Esophagus muscularis mucosa (tissue), 4 donors: ENCODE measurements around the gene TMEM150C.

Source experiments
- CTCF ChIP-seq, 3 experiments: fragments of 200-600 bp in 2 of 3; fragments of 450-650 bp in 1 of 3; sonication (generic) in 2 of 3; IDR thresholded peaks; one replicate each; pipeline ENCODE4 v1.5.1; 2017 to 2019; ENCODE audit warnings: antibody characterized with exemption in 3 of 3, mild to moderate bottlenecking in 2 of 3, moderate library complexity in 1 of 3
- EP300 ChIP-seq: sonication (generic); formaldehyde crosslinking; IDR thresholded peaks from one replicate; pipeline ENCODE4 v1.6.1; 2017; ENCODE audit warnings: antibody characterized with exemption
- POLR2A ChIP-seq: fragments of 450-650 bp; IDR thresholded peaks from one replicate; pipeline ENCODE4 v1.6.1; 2017; ENCODE audit warnings: antibody characterized with exemption, moderate library complexity, mild to moderate bottlenecking, low read depth
- POLR2AphosphoS5 ChIP-seq, 2 donors: sonication (generic); formaldehyde crosslinking; IDR thresholded peaks; one replicate each; pipeline ENCODE4 v1.6.1; 2017; ENCODE audit warnings: antibody characterized with exemption in 2 of 2

GRCh38 chr4:82457266-82457665, 104.5 kb downstream of the TMEM150C start:
- no peak for TF ChIP-seq CTCF (IDR thresholded peaks at IDR 0.05)
- TF ChIP-seq EP300 = no peak
- no peak for TF ChIP-seq POLR2A
- TF ChIP-seq POLR2AphosphoS5 (IDR thresholded peaks at IDR 0.05) = no peak
